ENCODE data around the gene LRP11.

GRCh38 chr6:149903938-149904611 is 39.9 kb upstream of the LRP11 start:
- no peak for TF ChIP-seq TAF1 (IDR thresholded peaks at IDR 0.05; ENCODE audit: borderline replicate concordance, insufficient read depth, low read length)
- no peak for TF ChIP-seq POLR2AphosphoS5 (IDR thresholded peaks at IDR 0.05; ENCODE audit: low read depth, low read length)
- TF ChIP-seq SIN3A (IDR thresholded peaks at IDR 0.05; ENCODE audit: borderline replicate concordance, insufficient read depth, low read length): no peak

Measured in PFSK-1 (cell line).